HG03354 (cell line): Measurements from ENCODE around the gene AGXT.

ENCODE experiments used
- ATAC-seq: cut with Tn5 transposase; IDR thresholded peaks from one replicate; pipeline ENCODE4 v1.9.1; 2021; ENCODE audit warnings: mild to moderate bottlenecking; ENCODE audit not compliant: unreplicated experiment, poor library complexity, severe bottlenecking

AGXT gene

DNA sequence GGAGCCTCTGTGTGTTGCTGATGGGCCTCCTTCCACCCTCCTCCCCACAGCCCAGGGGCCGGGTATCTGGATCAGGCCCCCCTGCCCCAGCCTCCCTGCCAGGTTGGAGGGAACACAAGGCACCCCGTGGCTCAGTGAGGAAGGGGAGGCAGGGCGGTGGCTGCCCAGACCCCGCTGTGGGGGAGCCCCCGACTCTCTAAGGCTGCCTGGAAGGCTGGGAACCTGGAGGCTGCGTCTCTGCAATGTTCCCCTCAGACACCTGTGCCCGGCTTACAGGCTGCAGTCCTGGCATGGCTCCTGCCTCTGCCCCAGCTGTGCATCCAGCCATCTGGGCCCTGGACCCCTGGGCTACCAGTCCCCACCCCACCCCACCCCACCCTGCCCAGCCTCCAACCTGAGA, 27.8 kb downstream of the AGXT start:
- no peak for ATAC-seq

GRCh38 chr2:240896871-240897692, 28.5 kb downstream of the AGXT start:
- ATAC-seq: no peak

DNA sequence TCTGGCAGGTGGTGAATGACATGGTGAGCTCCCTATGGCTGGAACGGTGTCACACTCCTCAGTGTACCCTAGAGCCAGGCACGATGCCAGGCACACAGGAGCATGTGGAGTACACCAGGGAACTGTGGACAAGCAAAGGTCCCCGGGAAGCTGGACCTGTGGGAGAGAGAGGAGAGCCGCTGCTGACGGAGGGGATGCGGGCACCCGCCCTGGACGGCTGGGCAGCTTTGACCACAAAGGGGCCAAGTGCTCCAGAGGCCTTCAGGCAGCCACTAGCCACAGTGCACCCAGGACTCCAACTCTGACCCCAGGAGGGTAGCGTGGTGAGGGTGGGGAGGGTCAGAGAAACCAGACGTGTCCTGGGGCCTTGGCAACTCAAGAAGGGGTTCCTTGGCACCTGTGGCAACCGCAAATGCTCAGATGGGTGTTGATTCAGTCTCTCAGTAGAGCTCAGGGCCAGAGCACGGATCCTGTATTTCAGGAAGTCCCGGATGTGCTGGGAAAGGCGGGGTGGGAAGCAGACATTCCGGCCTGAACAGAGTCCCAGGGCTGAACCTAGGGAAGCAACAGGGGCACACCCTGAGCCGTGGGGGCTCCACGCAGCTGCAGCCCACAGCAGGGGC, 29.6 kb downstream of the AGXT start:
- ATAC-seq: no peak

DNA sequence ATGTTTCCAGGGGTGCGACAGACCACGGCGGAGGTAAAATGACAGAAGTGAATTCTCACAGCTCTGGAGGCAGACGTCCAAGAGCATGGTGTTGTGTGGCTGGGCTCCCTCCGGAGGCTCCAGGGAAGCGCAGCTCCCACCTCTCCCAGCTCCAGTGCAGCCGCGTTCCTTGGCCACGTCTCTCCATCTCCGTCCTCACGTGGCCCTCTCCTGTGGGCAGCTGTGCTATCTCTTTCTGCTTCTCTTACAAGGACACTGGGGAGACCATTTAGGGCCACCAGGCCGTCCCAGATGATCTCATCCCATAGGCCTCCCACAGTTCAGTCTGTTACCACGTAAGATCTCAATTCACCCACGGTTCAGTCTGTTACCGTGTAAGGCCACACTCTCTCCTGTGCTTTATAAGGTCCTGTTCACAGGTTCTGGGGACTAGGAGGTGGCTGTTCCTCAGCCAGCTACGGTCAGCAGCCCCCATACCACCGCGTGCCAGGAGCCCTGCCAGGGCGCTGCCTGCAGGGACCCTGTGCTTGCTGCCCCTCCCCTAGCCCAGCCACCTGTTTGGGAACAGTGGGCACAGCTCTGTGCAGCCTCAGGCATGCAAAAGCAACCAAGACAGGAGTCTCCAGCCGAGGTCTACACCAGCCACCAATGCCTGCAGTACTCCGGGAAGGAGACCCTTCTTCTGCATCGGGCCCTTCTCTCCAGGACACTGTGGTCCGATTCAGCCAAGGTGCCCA, 30.3 kb downstream of the AGXT start:
- no peak for ATAC-seq

DNA sequence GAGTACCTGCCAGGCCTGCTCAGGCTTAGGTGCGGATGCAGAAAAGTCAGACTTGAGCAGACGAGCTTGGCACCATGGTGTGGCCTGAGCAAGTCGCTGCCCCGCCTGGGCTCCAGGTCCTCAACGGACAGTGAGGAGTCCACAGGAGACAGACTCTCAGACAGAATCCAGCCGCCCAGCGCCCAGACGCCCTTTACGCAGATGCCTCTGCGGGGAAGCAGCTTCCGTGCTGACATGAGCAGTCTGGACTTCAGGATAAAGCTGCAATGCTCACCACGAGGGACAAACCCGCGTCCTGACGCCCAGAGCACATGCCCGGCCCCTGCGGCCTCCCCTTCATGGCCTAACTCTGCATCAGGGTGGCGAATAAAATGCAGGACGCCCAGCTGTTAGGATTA, 30.8 kb downstream of the AGXT start:
- ATAC-seq: no peak

GRCh38 chr2:240900141-240900860, 31.7 kb downstream of the AGXT start:
- ATAC-seq: no peak

- ATAC-seq: no peak
Measured at GRCh38 chr2:240901986-240902614, 33.5 kb downstream of the AGXT start.

GRCh38 chr2:240902615-240903041, 34.0 kb downstream of the AGXT start:
- ATAC-seq: no peak

DNA sequence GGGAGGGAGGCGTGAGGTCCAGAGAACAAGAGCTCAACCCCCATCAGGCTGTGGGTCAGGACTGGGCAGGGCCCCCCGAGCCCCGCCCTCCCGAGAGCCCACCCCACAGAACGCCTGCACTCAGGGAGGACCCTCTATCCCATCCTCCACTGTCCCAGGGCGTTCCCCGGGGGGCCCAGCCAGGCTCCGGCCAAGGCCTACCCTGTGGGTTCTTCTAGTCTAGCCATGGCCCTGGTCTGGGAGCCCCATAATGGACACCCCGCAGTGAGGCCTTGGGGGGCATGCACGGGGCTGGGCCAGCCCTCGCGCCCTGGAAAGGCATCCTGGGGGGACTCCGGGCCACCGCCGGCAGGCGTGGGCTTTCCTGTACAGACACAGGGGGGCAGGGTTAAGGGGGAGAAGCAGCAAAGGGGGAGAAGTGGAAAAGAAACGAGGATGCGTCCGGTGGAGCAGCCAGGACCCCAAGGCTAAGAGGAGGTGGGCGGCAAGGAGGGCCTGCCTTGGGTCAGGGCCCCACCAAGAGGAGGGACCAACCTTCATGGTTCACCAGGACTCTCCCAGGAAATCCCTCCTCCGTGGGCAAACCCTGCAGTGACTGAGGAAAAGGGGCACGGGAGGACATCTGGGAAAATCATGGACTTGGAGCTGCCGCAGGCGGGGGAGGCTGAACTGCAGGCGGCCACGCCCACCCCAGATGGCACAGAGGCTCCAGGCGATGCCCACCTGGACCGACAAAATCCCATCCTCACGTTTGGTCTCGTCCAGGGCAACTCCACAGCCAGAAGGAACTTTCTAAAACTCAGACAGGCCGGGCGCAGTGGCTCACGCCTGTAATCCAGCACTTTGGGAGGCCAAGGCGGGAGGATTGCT, 34.8 kb downstream of the AGXT start:
- ATAC-seq: no peak

DNA sequence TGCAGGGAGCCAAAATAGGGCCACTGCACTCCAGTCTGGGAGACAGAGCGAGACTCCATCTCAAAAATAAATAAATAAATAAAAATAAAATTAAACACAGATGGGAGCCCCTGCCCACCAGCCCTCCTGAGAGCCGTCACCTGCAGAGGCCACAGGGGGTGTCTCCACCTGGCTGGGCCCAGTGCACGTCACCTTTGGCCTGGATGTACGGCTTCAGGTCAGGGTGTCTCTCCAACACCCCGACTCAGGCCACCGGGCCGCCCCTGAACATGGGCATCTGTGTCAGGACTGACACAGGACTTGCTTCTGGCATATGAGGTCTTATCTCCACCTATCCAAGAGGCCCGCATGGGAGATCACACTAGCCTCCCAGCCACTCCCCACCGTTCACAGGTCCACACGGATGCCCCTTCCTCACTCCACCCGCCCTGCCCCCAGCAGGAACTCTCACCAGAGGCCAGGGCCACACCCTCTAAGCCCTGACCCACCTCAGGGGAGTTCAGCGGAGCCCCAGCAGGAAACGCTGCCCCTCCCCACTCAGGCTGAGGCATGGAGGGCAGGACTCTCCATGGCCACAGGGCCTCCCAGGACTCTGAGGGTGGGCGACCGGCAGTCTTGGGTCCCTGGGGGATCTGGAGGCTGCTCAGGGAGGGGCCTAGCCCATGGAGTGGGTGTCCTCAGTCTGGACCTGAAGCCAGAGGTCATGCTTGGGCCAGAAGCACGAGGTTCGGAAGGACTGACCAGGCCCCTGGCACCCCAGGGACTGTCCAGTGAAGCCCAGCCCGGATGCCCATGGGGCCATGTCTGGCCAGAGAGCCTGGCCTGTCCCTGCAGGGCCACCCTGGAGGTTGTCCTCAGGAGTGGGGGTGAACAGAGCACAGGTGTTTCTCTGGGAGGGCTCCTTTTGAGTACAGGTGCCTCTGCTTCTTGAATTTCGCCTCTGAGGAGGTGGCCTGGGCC, 35.9 kb downstream of the AGXT start:
- no peak for ATAC-seq

DNA sequence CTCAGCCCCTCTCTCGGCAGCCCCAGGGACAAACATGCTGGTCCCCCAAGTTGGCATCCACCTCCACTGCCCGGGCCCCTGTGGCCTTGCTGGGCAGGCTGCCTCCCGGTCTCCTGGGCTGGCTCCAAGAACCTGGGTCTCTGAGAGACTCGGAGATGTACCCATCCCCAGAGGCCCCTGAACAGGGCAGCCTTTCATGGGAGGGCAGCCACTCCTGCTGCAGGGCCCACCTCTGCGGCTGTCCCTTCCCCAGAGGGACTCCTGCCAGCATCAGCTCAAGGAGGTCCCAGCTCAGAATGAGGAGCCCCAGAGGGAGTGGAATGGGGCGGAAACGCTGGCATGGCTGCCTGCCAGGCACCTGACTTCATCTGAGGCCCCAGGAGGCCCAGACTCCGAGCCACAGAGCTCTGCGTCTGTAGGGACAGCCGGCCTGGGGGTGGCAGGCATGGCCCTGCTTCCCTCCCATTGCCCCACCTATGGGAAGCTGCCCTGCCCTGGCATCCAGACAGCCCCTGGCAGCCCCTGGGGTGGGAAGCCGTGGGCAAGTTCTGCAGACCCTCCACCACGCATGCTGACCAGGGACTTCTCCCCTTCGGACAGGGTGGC, 36.7 kb downstream of the AGXT start:
- no peak for ATAC-seq

DNA sequence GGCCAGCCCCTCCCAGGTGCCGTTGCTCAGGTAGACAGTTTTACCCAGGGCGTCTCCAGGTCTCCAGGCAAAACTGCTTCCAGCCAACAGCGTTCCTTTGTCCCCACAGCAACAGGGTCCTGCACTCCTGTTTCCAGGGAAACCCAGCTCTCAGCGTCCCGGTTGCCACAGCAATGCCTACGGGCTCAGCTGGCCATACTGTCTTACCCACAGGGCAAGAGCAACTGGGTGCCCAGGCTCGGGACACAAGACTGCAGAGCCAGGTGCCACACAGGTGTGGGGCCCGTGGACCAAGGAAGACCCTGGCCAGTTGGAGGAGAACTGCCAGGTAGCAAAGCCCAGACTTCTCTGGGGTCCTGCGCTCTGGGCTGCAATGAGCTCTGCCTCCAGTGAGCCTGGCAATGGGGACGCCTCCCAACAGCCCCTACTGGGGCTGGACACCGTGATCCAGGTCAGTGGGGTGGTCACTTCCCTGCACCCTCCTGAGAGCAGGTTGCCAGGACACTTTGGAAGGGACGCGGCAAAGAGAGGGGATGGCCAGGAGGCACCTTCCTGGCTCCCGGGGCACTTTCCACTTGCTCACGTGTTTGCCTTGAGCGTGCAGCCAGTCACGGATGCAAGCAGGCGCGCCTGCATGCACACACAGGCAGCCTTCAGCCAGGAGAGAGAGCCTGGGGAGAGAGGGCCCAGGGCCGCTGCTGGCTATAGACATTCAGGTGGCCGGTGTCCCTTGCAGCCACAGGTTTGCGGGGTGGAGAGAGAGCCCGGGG, 37.7 kb downstream of the AGXT start, which contains the start of gene CROCC2:
Gene CROCC2, plus strand, starts transcription at position 196 of the 770 bp plus-strand sequence. Its CDS starts 178 bp downstream, at position 374.
- no peak for ATAC-seq

DNA sequence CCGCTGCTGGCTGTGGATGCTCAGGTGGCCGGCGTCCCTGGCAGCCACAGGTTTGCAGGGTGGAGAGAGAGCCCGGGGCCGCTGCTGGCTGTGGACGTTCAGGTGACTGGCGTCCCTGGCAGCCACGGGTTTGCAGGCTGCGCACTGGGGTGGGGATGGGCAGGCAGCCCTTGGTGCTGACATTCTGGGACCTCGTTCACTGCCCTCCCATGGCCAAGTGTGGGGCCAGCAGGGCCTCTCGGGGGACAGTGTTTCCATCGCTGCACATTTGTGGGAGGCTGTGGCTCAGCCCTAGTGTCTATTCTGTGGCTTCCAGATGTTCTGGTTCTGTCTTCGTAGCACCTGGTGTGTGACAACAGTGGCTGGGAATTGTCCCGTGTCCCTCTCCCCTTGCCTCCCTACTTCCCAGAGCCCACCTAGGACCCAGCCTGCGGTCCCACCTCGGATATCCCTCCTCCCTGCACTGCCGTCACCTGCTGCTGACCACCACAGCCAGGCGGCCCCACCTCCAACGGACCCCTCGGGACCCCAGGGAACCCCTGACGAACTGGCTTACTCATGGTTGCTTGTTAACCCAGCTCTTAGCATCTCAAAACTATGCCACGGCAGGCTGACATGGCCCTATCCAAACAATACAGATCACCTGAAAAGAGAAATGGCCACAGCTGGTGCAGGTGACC, 38.4 kb downstream of the AGXT start:
- ATAC-seq: no peak

DNA sequence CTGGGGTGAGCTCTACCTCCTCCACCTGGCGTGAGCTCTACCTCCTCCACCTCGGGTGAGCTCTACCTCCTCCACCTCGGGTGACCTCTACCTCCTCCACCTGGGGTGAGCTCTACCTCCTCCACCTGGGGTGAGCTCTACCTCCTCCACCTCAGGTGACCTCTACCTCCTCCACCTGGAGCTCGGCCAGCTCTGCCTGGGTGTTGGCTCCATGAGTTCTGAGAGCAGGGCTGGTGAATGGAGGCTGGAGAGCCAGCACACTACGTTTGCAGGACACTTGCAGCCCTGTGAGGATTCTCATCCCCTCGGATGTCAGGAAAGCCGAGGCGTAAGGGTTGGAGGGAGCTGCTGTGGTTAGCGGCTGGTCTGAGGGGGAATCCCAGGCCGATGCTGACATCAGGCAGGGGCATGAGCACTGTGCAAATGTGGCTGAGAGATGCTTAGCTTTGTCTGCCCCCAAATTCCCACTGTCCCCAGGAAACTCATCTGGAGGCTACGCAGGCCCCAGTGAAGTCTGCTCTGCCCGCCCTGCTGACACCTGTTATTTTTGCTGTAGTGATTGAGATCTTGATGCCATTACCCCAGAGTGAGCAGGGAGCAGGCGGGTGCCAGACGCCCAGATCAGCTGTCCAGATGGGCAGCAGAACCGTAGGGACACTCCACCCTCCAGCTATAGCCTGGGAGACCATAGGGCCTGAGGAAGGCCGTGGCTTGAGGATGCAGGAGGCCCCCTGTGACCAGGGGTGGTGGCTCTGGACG, 40.8 kb downstream of the AGXT start:
- no peak for ATAC-seq

GRCh38 chr2:240911641-240912265, 43.1 kb downstream of the AGXT start:
- ATAC-seq: no peak
